Mononuclear cell (primary cell): Measurements from ENCODE around the gene AUTS2. TPM values are rescaled to one million over a fixed set of nuclear protein-coding genes. Genes with fewer than 3 reads are reported as not detected.

ENCODE experiments used
- H3K27me3 ChIP-seq: 2 replicates; pipeline ENCODE4 v1.6.0; 2011; ENCODE audit warnings: low read length, control low read depth; ENCODE audit not compliant: insufficient read depth
- H3K4me1 ChIP-seq: 2 replicates; pipeline ENCODE4 v1.5.1; 2011; ENCODE audit warnings: mild to moderate bottlenecking, low read length, control low read depth; ENCODE audit not compliant: insufficient read depth
- H3K4me3 ChIP-seq: 2 replicates; pipeline ENCODE4 v1.5.1; 2011; ENCODE audit warnings: mild to moderate bottlenecking, low read length, moderate library complexity
- H3K9me3 ChIP-seq: 2 replicates; pipeline ENCODE4 v1.5.1; 2011; ENCODE audit warnings: low read depth, mild to moderate bottlenecking, control low read depth, low read length
- total RNA-seq: library from RNA; depleted of rRNA; stranded (reverse); fragments of >200 nt; gene quantifications from one replicate; pipeline ENCODE4 v1.2.3, GENCODE V29; 2012

AUTS2 gene
- total RNA-seq, 1 donor: 16.5 TPM

- H3K27me3 ChIP-seq: no peaks in the 10 kb centered on the region
- H3K4me3 ChIP-seq: no peak overlapping the region
- no peaks in the 10 kb centered on the region for H3K4me1 ChIP-seq
- H3K9me3 ChIP-seq: peaks cover 16% of the 10 kb centered on the region
Measured at GRCh38 chr7:70233776-70234175, 635.5 kb downstream of the AUTS2 start.

DNA sequence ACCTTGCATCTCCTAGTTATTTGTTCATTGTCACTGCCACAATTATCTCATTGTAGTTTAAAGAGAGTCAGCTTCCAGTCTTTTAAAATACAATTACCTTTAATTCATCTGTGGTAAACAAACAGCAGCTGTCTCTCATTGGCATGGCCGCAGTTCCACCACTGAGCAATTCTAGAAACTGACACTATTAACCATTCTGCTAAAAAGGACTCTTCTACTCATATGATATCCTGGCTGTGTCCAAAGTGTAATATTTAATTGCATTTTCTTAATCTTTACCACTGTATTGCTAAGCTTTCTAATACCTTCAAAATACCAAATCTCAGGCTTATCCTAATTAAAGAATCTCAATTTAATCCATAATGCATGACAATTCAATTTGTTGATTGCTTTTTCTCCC lies 639.0 kb downstream of the AUTS2 start:
- Histone ChIP-seq H3K4me3 (no peak overlapping the region), H3K4me1 (no peaks in the 10 kb centered on the region), H3K27me3 (no peaks in the 10 kb centered on the region), H3K9me3 (no peaks in the 10 kb centered on the region)

GRCh38 chr7:70237831-70238575 lies 639.7 kb downstream of the AUTS2 start:
- H3K4me3 ChIP-seq: no peak overlapping the region
- no peaks in the 10 kb centered on the region for H3K4me1 ChIP-seq
- no peaks in the 10 kb centered on the region for H3K27me3 ChIP-seq
- no peaks in the 10 kb centered on the region for H3K9me3 ChIP-seq

DNA sequence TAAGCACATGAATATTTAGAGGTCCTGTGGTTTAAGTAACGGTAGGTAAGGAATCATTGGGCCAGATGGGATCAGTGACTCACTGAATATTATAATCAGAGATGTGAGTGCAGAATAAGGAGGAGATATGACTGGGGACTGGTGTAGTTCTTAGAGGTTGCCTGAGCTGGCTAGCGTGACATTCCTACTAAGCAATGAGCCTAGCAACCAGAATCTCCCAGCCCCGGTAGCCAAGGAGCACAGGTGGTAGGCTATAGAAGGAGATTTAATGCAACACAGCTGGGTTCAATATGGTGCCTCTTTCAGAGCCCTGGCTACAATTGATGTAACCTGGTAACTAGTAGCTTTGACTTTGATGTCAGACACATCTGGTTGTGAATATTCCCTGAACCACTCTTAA lies 641.6 kb downstream of the AUTS2 start:
- no peaks in the 10 kb centered on the region for H3K9me3 ChIP-seq
- H3K27me3 ChIP-seq: no peaks in the 10 kb centered on the region
- H3K4me1 ChIP-seq: no peaks in the 10 kb centered on the region
- no peak overlapping the region for H3K4me3 ChIP-seq

DNA sequence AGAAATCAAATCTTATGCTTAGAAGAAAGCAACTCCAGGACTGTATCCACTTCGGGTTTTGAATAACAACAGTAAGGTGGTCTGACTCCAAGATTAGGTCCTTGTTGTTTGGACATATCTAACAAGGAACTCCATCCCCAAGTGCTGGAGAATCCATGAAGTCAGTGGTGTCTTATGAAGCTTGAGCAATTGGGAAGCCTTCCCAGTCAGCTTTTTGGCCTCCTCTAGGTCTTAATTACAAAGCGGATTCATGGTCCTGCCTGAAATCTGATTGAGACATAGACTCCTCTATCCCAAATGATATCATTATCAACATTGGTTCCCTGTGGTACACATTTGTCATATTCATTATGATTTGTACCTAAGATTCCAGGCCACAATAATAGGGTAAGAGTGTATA lies 642.6 kb downstream of the AUTS2 start:
- H3K9me3 ChIP-seq: no peaks in the 10 kb centered on the region
- no peak overlapping the region for H3K4me3 ChIP-seq
- no peaks in the 10 kb centered on the region for H3K27me3 ChIP-seq
- H3K4me1 ChIP-seq: no peaks in the 10 kb centered on the region

- no peaks in the 10 kb centered on the region for H3K4me1 ChIP-seq
Measured at GRCh38 chr7:70241536-70242175, 643.4 kb downstream of the AUTS2 start.

DNA sequence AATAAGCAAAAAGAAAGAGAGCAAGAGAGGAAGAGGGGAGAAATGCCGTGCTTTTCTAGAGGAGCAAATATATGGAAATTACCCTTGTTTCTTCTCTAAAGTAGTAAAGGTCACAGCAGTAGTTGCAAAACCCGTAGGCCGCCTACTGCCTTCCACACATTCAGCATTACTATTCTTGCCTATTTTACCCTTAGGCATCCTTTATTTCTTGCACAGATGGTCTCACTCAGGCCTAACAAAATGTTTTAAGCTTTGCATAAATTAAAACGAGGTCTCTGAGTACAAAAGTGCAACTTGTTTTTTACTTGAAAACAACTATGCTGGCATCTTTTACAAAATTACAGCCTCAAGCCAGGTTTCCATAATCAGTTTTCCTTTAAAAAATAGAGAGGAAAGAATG lies 644.6 kb downstream of the AUTS2 start:
- Histone ChIP-seq H3K27me3 (no peaks in the 10 kb centered on the region), H3K9me3 (no peaks in the 10 kb centered on the region), H3K4me3 (no peak overlapping the region), H3K4me1 (no peaks in the 10 kb centered on the region)

More at GRCh38 chr7:70241536-70242175, 643.4 kb downstream of the AUTS2 start:
- Histone ChIP-seq H3K9me3 (no peaks in the 10 kb centered on the region), H3K27me3 (no peaks in the 10 kb centered on the region), H3K4me3 (no peak overlapping the region)

DNA sequence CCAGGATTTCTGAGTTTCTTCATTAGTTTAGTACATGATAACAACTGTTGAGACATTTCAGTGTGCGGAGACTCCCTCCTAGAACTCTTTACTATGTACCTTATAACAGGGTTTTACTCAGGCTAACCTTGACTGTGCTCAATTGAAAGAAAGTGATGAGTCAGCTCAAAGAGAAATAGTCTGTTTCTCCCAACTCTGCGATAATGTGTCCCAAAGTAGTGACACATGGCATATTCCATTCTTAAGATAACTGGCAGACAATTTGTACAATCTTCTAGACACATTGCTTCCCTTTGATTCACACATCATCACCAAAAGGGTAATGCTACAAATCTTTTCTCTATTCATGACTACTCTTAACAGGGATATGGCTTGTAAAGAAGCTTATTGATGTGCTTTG lies 645.2 kb downstream of the AUTS2 start:
- H3K9me3 ChIP-seq: no peaks in the 10 kb centered on the region
- H3K4me3 ChIP-seq: no peak overlapping the region
- H3K27me3 ChIP-seq: no peaks in the 10 kb centered on the region
- H3K4me1 ChIP-seq: no peaks in the 10 kb centered on the region

- Histone ChIP-seq H3K27me3 (no peaks in the 10 kb centered on the region), H3K9me3 (no peaks in the 10 kb centered on the region), H3K4me3 (no peak overlapping the region), H3K4me1 (no peaks in the 10 kb centered on the region)
Measured at GRCh38 chr7:70257921-70258320, 659.6 kb downstream of the AUTS2 start.

GRCh38 chr7:70259502-70259901 lies 661.2 kb downstream of the AUTS2 start:
- Histone ChIP-seq H3K4me3 (no peak overlapping the region), H3K9me3 (no peaks in the 10 kb centered on the region), H3K4me1 (no peaks in the 10 kb centered on the region), H3K27me3 (no peaks in the 10 kb centered on the region)

DNA sequence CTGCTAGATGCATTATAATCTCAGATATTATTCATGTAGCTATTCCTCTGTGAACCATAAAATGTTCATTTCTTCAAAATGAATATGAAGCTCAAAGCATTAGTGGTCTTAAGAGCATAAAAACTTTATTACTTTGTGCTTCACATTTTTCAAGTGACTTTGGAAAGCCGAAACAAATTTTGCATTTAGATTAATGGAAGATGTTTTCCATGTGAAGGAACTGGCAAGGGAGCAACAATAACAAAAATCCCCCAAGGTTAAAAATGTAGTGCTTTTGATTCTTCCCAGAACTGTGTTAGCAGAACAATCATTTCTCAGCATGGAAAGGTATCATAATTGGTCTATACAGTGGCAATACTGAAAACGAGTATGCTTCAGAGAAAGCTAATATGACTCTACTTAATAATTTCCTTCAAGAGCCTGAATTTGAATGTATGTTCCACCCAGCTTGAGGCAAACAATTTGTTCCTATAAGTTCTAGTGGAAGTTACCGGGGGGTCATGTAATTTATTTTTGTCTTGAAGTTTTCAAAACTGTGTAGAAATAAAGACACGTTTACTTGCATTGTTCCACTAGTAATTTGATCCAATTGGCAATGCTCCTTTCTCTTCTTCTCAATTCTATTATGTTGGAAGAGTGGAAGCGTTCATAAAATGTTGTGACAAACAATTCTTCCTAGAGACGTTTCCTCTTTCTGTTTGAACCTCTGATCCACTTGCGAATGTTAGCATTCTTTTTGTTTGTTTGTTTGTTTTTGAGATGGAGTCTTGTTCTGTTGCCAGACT lies 665.4 kb downstream of the AUTS2 start:
- Histone ChIP-seq H3K27me3 (no peaks in the 10 kb centered on the region), H3K4me3 (no peak overlapping the region), H3K4me1 (no peaks in the 10 kb centered on the region), H3K9me3 (no peaks in the 10 kb centered on the region)

- Histone ChIP-seq H3K4me3 (no peak overlapping the region), H3K4me1 (no peaks in the 10 kb centered on the region), H3K27me3 (no peaks in the 10 kb centered on the region), H3K9me3 (no peaks in the 10 kb centered on the region)
Measured at GRCh38 chr7:70266186-70266585, 667.9 kb downstream of the AUTS2 start.

GRCh38 chr7:70267381-70268120 lies 669.3 kb downstream of the AUTS2 start:
- no peaks in the 10 kb centered on the region for H3K9me3 ChIP-seq
- H3K27me3 ChIP-seq: no peaks in the 10 kb centered on the region
- no peak overlapping the region for H3K4me3 ChIP-seq
- no peaks in the 10 kb centered on the region for H3K4me1 ChIP-seq

- no peaks in the 10 kb centered on the region for H3K27me3 ChIP-seq
- H3K4me3 ChIP-seq: no peak overlapping the region
- H3K4me1 ChIP-seq: no peaks in the 10 kb centered on the region
- no peaks in the 10 kb centered on the region for H3K9me3 ChIP-seq
Measured at GRCh38 chr7:70268179-70268578, 669.9 kb downstream of the AUTS2 start.

- Histone ChIP-seq H3K9me3 (no peaks in the 10 kb centered on the region), H3K4me1 (no peaks in the 10 kb centered on the region)
Measured at GRCh38 chr7:70270149-70270548, 671.9 kb downstream of the AUTS2 start.

More at GRCh38 chr7:70270149-70270548, 671.9 kb downstream of the AUTS2 start:
- Histone ChIP-seq H3K4me3 (no peak overlapping the region), H3K27me3 (no peaks in the 10 kb centered on the region)
